ENCODE data around the gene HCFC2.

Gene HCFC2

GRCh38 chr12:104126548-104126947, 62.2 kb downstream of the HCFC2 start:
- no peak for DNase-seq

DNA sequence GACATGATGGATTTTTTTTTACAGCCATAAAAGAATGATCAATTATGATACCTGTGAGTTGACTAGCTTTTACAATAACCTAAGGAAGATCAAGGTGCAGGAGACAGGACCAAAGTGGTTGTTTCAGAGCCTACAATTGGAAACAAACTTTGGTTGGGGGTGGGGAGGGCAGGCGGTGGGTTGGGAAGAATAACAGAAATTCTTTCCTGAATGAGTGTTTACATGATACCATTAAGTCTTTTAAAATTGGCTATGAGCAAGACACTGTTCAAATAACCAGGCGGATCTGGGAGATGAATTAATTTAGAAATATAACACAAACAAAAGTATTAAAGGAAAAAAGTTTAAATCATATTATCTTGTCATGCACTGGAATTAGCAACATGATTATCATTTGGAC, 66.4 kb downstream of the HCFC2 start:
- no peak for DNase-seq

GRCh38 chr12:104131609-104132008, 67.3 kb downstream of the HCFC2 start:
- no peak for DNase-seq

DNA sequence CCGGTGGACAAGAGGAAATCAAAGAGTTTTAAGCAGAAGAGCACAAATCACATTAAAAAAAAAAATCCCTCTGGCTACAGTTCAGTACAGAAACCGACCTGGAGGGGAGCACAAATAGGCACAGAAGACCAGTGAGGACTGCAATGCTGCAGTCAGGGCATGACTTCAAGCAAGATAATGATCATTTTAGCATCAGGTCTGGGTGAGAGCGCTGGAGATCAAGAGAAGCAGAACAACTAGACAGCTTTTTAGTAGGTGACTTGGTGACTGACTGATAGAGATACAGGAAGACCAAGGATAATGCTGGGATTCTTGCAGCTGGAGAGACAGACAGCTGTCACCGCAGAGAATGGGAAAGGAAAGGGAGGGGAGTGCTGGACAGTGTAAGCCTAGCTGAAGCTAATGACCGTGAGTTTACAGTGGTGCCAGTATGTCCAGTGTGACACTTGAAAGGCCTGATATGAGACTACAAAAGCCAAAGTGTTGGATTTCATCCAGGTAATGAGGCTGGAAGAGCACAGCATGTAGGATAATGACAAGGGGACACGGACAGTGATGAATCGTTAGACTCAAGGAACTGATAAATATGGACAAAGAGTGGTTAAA, 68.1 kb downstream of the HCFC2 start:
- DNase-seq = no peak

- DNase-seq = no peak
Measured at GRCh38 chr12:104133321-104133720, 69.0 kb downstream of the HCFC2 start.

DNA sequence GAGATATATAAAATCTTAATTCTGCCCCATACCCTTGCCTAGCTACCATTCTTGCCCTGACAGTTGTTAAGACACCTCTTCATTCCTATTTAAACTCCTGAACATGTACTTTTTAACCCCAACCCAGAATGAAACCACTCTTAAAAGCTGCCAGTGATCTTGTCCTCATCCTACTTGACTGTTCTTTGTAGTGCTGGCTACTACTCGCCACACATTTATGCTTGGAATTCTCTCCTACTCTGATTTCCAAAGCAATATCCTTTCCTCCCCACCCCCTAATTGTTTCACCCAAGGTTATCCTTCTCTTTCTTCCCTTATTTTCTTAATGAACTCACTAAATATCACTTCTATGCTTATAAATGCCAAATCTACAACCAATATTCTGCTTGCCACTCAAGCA, 69.5 kb downstream of the HCFC2 start:
- DNase-seq = no peak

GRCh38 chr12:104134882-104135281, 70.6 kb downstream of the HCFC2 start:
- no peak for DNase-seq

DNA sequence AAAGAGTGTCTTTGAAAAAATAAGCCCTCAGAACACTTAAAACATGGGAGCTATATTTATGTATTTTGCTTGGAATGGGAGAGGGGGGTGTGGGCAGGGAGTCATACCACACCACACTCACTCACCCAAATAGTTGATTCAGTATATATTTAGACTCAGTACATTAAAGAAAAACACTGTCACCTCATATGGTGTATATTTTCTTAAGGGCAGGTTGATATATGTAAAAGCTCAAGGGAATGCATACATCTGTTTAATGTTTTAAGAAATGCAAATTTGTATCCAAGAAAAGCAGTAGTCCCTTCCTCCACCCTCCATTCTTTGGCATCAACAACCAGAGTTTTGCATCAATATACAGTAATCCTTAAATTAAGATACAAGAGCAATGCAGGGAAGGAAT, 72.2 kb downstream of the HCFC2 start:
- no peak for DNase-seq

DNA sequence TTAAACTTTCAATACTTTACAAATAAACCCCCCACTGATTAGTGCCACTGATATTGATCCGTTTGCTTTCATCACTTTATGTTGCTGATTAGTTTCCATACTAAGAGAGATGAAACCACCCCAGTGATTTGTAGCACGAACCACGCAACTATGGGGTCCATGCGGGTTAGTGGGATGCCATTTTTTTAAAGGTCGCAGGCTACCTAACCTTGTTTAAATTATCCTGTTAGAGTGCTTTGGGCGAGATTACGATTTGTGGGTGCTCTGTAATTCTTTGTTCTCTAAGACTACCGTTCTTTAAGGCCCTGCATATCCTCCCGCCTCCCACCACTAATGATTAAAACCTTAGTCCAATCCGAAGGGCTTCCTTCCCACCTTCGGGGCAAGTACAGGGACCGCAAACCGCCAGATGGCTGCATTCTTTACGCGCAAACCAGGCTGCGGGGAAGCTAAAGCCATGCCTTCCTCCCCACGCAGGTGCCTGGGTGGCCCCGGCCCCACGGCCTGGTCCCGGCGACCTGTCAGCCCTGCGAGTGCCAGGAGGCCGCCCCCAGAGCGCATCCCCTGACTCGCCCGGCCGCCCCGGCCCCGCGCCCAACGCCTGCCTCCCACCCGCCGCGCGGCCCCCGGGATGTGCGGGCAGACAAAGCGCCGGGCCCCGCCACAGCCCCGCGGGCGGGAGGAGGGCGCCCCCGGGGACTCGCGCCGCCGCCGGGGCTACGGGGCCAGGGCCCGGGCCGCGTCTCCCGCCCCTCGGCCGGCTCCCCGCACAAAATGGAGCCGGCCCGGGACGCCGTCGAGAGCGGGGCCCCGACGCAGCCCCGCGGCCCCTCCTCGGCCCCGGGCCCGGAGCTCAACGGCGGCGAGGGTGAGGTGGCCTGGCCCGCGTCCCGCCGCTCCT, 72.9 kb downstream of the HCFC2 start:
- no peak for DNase-seq

GRCh38 chr12:104137902-104138796, 73.8 kb downstream of the HCFC2 start, which contains the start of gene NFYB:
Gene NFYB, minus strand, starts transcription at chr12:104138210. Its CDS starts 2,757 bp downstream, at chr12:104135453.
- DNase-seq = peak; percentile 94

DNA sequence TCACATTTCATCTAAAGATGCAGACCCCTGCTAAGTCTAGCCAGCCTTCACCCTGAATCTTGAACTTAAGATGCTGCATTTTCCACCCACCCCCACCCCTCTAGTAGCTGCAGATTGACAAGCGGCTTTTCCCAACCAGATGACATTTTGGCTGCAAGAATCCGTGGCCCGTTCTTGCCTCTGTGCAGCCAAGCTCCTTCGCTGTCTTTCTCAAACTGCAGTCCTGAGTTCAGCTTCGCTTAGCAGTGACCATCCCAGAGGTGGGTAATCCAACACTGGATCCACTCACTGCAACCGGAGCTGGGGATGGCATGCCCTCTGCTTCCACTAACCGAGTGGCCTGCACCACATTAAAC, 74.4 kb downstream of the HCFC2 start:
- no peak for DNase-seq

DNA sequence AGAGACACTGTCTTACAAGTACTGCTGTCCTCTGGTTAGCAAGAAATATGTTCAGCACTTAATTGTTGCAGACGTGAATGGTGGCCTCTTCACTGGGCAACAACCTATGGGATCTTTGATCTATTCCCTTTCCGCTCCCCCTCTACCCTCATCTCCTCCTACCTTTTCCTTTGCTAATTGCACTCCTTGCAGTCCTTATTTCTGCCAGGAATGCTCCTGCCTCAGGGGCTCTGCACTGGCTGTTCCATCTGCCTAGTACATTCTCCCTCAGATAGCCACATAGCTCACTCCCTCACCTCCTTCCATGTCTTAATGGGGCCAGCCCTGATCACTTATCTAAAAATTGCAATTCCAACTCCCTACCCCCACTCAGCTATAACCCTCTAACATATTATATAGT, 78.2 kb downstream of the HCFC2 start:
- no peak for DNase-seq

GRCh38 chr12:104143002-104143401, 78.7 kb downstream of the HCFC2 start:
- no peak for DNase-seq

- no peak for DNase-seq
Measured at GRCh38 chr12:104143918-104144317, 79.6 kb downstream of the HCFC2 start.

- DNase-seq = no peak
Measured at GRCh38 chr12:104147346-104147745, 83.0 kb downstream of the HCFC2 start.

DNA sequence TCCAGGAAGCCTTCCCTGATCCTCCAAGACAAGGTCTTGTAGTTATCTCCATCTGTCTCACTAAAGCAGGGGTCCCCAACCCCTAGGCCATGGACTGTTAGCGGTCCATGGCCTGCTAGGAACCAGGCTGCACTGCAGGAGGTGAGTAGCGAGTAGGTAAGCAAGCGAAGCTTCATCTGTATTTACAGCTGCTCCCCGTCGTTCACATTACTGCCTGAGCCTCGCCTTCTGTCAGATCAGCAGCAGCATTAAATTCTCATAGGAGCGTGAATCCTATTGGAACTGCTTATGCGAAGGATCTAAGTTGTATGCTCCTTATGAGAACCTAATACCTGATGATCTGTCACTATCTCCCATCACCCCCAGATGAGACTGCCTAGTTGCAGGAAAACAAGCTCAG, 86.1 kb downstream of the HCFC2 start:
- DNase-seq = no peak

DNA sequence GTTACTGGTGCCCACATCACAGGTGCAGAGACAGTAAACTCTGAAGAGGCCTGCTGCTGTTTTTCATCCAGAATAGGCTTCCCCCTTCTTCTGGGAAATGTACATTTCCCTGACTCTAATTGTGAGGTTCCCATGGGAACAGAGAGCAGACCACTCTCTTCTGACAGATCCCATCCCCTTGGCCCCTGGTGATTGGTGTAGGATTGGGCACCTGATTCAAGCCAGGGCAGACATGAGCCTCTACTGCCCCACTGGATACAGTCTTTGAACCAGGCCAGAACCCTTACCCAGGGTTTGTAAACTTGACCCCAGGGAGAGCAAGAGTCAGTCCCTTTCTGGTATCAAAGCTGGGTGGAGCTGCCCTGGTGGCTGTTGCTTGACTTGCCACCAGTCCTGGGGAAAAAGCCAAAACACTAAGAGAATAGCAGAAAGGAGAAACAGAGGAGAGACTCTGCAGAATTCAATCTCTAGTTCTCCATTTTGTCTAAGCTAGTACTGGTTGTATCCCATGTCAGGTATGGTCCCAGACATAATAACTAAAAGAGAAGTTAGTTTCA, 88.4 kb downstream of the HCFC2 start:
- no peak for DNase-seq

GRCh38 chr12:104154286-104154685, 90.0 kb downstream of the HCFC2 start:
- DNase-seq = no peak

- no peak for DNase-seq
Measured at GRCh38 chr12:104154806-104155205, 90.5 kb downstream of the HCFC2 start.
